GM12878 (cell line): ENCODE data around the gene ANP32B. TPM values are rescaled to one million over a fixed set of nuclear protein-coding genes. Genes with fewer than 3 reads are reported as not detected.
A peak's percentile ranks its signal among the peaks of the same experiment; 100 is the strongest.

Experiments
- CBX3 ChIP-seq: fragments of 200-600 bp; sonication (generic); IDR thresholded peaks from 2 replicates; pipeline ENCODE4 v1.6.1; 2016; ENCODE audit warnings: low read depth, borderline replicate concordance
- CREM ChIP-seq: IDR thresholded peaks from 2 replicates; pipeline ENCODE4 v1.6.1; 2014; ENCODE audit warnings: antibody characterized with exemption, low read depth
- FOXK2 ChIP-seq: fragments of 450-650 bp; IDR thresholded peaks from 2 replicates; pipeline ENCODE4 v1.6.1; 2017; ENCODE audit warnings: mild to moderate bottlenecking, moderate library complexity
- FOXM1 ChIP-seq: IDR thresholded peaks from 2 replicates; pipeline ENCODE4 v1.6.1; 2012; ENCODE audit warnings: low read depth, mild to moderate bottlenecking, inconsistent platforms, low read length, moderate library complexity
- GATAD2B ChIP-seq: fragments of 450-650 bp; conservative IDR thresholded peaks from 2 replicates; pipeline ENCODE4 v1.6.1; 2017; ENCODE audit warnings: low read depth, mild to moderate bottlenecking, moderate library complexity
- IKZF2 ChIP-seq, 2 experiments: fragments of 450-650 bp; IDR thresholded peaks; 2 replicates each; pipeline ENCODE4 v1.6.1; 2017; ENCODE audit warnings: mild to moderate bottlenecking in 2 of 2, moderate library complexity in 2 of 2
- KLF5 ChIP-seq: fragments of 450-650 bp; IDR thresholded peaks from 2 replicates; pipeline ENCODE4 v1.6.1; 2014; ENCODE audit warnings: mild to moderate bottlenecking; ENCODE audit not compliant: partially characterized antibody
- MLLT1 ChIP-seq: fragments of 450-650 bp; IDR thresholded peaks from 2 replicates; pipeline ENCODE4 v1.6.1; 2016; ENCODE audit warnings: mild to moderate bottlenecking
- NFYA ChIP-seq: IDR thresholded peaks from 2 replicates; pipeline ENCODE4 v1.6.1; 2011; ENCODE audit warnings: low read depth, mild to moderate bottlenecking, low read length, improper control_type of control experiment, borderline replicate concordance
- NR2C2 ChIP-seq: IDR thresholded peaks from 2 replicates; pipeline ENCODE4 v1.6.1; 2011; ENCODE audit warnings: borderline replicate concordance, low read depth; ENCODE audit not compliant: control insufficient read depth, insufficient read length
- NR2F1 ChIP-seq: fragments of 450-650 bp; conservative IDR thresholded peaks from 2 replicates; pipeline ENCODE4 v1.6.1; 2017; ENCODE audit warnings: mild to moderate bottlenecking
- PAX5 ChIP-seq: IDR thresholded peaks from 2 replicates; pipeline ENCODE4 v1.6.1; 2011; ENCODE audit warnings: low read depth, low read length, borderline replicate concordance
- USF1 ChIP-seq: IDR thresholded peaks from 2 replicates; pipeline ENCODE4 v1.6.1; 2011; ENCODE audit warnings: borderline replicate concordance, low read depth, mild to moderate bottlenecking, moderate library complexity, mixed read lengths, low read length; ENCODE audit not compliant: insufficient read depth; ENCODE audit errors: extremely low read length
- polyA plus RNA-seq, 11 experiments: library from polyadenylated mRNA; depleted of rRNA in 4 of 11; unstranded in 6 of 11; stranded (reverse) in 5 of 11; fragments of >200 nt; fragmentation: Nextera tagmentation in 4 of 11; fragmentation: Illumina TruSeq in 1 of 11; extraction: Ambion mirVana in 4 of 11; extraction: Trizol in 1 of 11; gene quantifications; 1 replicate in 1 of 11; 2 replicates in 10 of 11; pipeline versions ENCODE4 v1.2.1 to v1.2.3, GENCODE V29; 2011 to 2016; ENCODE audit warnings: inconsistent platforms in 2 of 11, missing spikeins in 2 of 11, low read depth in 1 of 11
- total RNA-seq, 4 experiments: library from RNA; depleted of rRNA in 3 of 4; stranded (reverse); fragments of >200 nt in 3 of 4; fragmentation: Illumina TruSeq in 1 of 4; extraction: Trizol in 1 of 4; gene quantifications; 2 replicates each; pipeline versions ENCODE4 v1.2.1 to v1.2.3, GENCODE V29; 2013 to 2021
- TF ChIP-seq, protein P1 (sequence below): fragments of 450-650 bp; formaldehyde crosslinking; IDR thresholded peaks from 2 replicates; pipeline ENCODE4 v1.5.0; 2022; ENCODE audit warnings: mild to moderate bottlenecking, missing genetic modification characterization
- TF ChIP-seq, protein P2 (sequence below): fragments of 450-650 bp; IDR thresholded peaks from 2 replicates; pipeline ENCODE4 v1.6.1; 2017; ENCODE audit warnings: low read depth, mild to moderate bottlenecking, moderate library complexity
- TF ChIP-seq, protein P3 (sequence below): fragments of 450-650 bp; IDR thresholded peaks from 2 replicates; pipeline ENCODE4 v1.6.1; 2017; ENCODE audit warnings: mild to moderate bottlenecking, low read depth, inconsistent platforms; ENCODE audit not compliant: poor library complexity, severe bottlenecking

ANP32B gene
- total and polyA plus RNA-seq, 10 of the 15 experiments (the other 5 are each of a cell fraction or from before 2014, with no cell fraction given) = 24.5 to 419 (median 171) TPM

GRCh38 chr9:98039607-98040017 lies 56.5 kb downstream of the ANP32B start (continued):
- no peak for TF ChIP-seq MLLT1
- TF ChIP-seq NFYA = no peak
- no peak for TF ChIP-seq FOXM1
- TF ChIP-seq NR2F1 = no peak
- TF ChIP-seq GATAD2B = no peak
- TF ChIP-seq CBX3 = no peak
- TF ChIP-seq, protein P1, sequence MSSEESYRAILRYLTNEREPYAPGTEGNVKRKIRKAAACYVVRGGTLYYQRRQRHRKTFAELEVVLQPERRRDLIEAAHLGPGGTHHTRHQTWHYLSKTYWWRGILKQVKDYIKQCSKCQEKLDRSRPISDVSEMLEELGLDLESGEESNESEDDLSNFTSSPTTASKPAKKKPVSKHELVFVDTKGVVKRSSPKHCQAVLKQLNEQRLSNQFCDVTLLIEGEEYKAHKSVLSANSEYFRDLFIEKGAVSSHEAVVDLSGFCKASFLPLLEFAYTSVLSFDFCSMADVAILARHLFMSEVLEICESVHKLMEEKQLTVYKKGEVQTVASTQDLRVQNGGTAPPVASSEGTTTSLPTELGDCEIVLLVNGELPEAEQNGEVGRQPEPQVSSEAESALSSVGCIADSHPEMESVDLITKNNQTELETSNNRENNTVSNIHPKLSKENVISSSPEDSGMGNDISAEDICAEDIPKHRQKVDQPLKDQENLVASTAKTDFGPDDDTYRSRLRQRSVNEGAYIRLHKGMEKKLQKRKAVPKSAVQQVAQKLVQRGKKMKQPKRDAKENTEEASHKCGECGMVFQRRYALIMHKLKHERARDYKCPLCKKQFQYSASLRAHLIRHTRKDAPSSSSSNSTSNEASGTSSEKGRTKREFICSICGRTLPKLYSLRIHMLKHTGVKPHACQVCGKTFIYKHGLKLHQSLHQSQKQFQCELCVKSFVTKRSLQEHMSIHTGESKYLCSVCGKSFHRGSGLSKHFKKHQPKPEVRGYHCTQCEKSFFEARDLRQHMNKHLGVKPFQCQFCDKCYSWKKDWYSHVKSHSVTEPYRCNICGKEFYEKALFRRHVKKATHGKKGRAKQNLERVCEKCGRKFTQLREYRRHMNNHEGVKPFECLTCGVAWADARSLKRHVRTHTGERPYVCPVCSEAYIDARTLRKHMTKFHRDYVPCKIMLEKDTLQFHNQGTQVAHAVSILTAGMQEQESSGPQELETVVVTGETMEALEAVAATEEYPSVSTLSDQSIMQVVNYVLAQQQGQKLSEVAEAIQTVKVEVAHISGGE (CRISPR knock-in tag) = no peak
- TF ChIP-seq KLF5 = no peak
- TF ChIP-seq, protein P2, sequence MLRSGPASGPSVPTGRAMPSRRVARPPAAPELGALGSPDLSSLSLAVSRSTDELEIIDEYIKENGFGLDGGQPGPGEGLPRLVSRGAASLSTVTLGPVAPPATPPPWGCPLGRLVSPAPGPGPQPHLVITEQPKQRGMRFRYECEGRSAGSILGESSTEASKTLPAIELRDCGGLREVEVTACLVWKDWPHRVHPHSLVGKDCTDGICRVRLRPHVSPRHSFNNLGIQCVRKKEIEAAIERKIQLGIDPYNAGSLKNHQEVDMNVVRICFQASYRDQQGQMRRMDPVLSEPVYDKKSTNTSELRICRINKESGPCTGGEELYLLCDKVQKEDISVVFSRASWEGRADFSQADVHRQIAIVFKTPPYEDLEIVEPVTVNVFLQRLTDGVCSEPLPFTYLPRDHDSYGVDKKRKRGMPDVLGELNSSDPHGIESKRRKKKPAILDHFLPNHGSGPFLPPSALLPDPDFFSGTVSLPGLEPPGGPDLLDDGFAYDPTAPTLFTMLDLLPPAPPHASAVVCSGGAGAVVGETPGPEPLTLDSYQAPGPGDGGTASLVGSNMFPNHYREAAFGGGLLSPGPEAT = peak; percentile 54; the same call in 1 of the 2 replicates
- TF ChIP-seq CREM = peak; percentile 48; the same call in 1 of the 2 replicates
- TF ChIP-seq NR2C2 = no peak
- 0 out of 2 replicates have a peak, but pooled peaks have one; percentile 16 for TF ChIP-seq PAX5
- TF ChIP-seq FOXK2 = no peak
- peak; percentile 72 to 73 for TF ChIP-seq IKZF2 (IDR thresholded peaks at IDR 0.05)
- TF ChIP-seq USF1 = no peak
- TF ChIP-seq, protein P3, sequence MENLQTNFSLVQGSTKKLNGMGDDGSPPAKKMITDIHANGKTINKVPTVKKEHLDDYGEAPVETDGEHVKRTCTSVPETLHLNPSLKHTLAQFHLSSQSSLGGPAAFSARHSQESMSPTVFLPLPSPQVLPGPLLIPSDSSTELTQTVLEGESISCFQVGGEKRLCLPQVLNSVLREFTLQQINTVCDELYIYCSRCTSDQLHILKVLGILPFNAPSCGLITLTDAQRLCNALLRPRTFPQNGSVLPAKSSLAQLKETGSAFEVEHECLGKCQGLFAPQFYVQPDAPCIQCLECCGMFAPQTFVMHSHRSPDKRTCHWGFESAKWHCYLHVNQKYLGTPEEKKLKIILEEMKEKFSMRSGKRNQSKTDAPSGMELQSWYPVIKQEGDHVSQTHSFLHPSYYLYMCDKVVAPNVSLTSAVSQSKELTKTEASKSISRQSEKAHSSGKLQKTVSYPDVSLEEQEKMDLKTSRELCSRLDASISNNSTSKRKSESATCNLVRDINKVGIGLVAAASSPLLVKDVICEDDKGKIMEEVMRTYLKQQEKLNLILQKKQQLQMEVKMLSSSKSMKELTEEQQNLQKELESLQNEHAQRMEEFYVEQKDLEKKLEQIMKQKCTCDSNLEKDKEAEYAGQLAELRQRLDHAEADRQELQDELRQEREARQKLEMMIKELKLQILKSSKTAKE = peak; percentile 81
